GM19438 (cell line): ENCODE measurements around the gene RHOBTB3.
"Not testable (repeated sequence)": the region's sequence is repeated elsewhere in the genome, so short reads cannot be mapped to it uniquely, and the experiment has no call there.

ENCODE experiments used
- ATAC-seq: cut with Tn5 transposase; IDR thresholded peaks from one replicate; pipeline ENCODE4 v1.9.1; 2021; ENCODE audit warnings: low read depth; ENCODE audit not compliant: unreplicated experiment

The RHOBTB3 gene

DNA sequence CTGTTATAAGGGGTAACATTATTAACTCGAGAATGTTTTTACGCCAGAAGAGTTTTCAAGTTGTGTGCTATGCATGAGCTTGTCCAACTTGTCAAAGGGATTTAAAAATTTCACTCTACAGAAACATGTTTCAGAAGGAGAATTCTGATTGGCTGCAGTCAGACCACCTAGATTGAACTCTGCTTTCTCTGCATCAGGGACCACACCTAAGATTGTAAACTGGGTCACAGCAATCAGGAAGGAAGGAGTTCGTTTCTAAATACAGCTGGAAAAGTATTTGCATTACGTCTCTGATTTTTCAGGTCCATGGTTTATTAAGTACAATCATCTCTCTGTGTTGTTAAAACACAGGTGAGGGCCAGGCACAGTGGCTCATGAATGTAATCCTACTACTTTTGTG lies 85.6 kb downstream of the RHOBTB3 start:
- ATAC-seq: no peak

DNA sequence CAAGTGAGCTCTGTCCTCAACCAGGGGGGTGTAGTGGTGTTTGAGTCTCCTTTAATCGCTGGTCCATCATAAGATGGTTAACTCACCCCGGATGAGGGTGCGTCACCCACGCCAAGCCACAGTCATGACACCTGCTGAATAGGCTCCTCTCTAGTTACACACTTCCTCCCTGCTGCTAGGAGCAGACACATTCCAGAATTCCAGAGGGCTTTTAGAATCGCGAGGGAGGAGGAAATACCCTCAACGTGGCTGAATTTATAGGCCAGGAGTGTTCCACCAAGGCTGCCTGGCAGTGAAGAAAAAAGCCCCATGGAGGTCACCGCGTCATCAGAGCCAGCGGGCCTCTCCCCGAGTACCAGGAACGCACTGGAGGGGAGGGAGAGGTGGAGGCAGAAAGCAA lies 86.3 kb downstream of the RHOBTB3 start:
- no peak for ATAC-seq

- ATAC-seq: no peak
These were observed 87.3 kb downstream of the RHOBTB3 start for GRCh38 chr5:95818181-95819147.

GRCh38 chr5:95821110-95822021 lies 90.2 kb downstream of the RHOBTB3 start:
- no peak for ATAC-seq

GRCh38 chr5:95822043-95822541 lies 91.0 kb downstream of the RHOBTB3 start:
- ATAC-seq: peak; percentile 46

DNA sequence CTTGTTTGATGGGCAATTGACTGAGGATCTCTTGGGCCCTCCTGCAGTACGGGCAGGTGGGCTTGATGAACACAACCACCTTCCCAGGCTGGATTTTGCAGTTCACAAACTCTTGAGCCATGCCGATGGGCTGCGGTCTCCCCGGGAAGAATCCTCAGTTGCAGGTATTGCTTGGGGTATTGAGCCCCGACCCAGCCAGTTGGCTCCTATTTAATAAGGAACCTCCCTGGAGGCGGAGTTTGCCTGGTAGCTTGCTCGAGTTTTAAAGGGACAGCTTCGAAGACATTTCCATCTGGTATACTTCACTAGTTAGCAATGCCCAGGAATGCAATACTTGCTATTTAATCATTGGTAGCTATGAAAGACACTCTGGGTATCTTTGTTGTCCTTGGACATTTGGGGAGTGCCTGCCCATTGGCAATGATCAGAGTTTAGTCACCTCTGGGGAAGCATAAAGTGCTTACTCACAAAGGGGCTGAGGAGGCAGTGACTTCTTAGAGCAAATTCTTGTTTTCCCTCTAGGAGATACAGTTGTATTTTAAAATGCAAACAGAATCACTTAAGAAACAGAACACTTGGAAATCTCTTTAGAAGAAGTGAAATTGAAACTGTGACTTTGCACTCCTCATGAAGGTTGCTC lies 91.5 kb downstream of the RHOBTB3 start, which contains the start of gene GLRX:
Gene GLRX (minus strand): TSS at position 185 of the 640 bp plus-strand sequence. CDS start 64 bp downstream, at position 121.
- peak; percentile 36 for ATAC-seq

GRCh38 chr5:95823218-95823737 lies 92.1 kb downstream of the RHOBTB3 start:
- ATAC-seq: no peak

DNA sequence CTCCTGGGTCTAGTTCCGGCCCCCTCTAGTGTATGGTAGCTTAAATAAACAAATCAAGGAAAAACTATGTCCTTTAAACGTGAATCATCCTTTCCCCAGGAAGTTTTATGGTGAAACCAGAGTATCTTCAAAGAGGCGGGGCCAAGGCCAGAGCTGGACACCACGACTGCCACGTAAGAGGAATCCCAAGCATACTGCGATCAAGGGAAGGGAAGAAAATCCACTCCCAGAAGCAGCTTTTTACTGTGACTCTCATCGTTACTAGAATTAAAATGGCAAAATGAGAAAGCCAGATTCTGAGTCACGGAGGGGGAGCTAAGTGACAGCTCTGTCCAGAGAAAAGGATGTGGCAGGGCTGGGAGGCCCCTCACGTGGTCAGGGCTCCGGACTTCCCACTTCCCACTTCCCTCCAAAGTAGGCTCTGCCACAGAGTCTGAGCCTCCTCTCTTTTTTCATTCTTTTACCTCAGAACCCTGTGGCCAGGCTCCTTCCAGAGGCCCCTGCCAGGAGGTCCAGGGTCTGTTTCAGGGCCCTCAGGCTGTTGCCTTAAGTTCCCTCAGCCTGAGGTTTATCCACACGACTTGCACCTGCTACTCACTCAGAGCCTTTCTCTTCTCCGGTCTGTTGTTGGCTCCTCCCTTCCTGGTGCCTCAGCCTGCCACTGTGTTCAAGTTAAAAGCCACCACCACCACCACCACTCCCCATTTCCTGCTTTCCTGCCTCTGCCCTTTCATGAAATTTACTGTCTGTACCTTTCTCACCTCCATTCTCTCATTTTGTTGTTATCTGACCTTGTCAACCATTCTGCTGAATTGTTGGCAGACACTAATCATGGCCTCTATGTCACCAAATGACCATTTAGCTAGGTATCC lies 92.8 kb downstream of the RHOBTB3 start:
- ATAC-seq: peak; percentile 52

DNA sequence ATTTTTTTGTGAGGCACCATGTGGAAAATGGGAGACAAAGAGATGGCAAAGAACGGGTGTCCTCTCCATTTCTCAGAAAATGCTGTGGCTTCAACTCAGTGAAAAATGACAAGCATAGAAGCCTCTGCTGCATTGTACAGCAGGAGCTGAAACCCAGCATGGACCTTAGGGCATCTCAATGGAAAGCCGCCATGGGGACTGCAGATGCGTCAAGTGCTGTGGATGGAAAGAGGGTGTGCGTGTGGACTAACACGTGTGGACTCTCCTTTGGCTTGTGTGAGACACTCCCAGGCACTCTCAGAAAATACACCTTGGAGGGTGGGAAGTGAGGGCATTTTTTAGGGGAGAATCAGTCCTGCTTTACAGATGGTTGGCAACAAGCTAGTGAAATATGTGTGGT lies 93.6 kb downstream of the RHOBTB3 start:
- ATAC-seq: no peak

DNA sequence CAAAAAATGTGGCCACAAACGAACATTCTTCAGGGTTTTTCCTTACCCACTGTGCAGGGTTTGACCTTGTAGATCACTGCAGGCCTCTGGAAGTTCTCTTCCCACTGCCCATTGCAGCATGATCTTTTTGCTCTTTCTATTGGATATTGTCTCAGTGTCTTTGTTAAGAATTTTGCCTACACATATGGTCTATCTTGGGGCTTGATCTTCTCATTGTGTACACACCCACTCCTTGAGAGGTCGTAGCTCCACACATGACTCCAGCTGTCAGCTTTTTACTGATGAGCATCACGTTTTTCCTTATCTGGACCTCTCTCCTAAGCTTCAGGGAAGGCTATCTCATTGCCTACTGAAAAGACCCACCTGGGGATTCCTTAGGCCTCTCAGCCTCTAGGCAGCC lies 94.4 kb downstream of the RHOBTB3 start:
- no peak for ATAC-seq

GRCh38 chr5:95826949-95827891 lies 96.1 kb downstream of the RHOBTB3 start:
- no peak for ATAC-seq

- ATAC-seq: no peak
These were observed 96.7 kb downstream of the RHOBTB3 start for GRCh38 chr5:95827892-95828246.

- ATAC-seq: no peak
These were observed 99.1 kb downstream of the RHOBTB3 start for GRCh38 chr5:95830226-95830625.

DNA sequence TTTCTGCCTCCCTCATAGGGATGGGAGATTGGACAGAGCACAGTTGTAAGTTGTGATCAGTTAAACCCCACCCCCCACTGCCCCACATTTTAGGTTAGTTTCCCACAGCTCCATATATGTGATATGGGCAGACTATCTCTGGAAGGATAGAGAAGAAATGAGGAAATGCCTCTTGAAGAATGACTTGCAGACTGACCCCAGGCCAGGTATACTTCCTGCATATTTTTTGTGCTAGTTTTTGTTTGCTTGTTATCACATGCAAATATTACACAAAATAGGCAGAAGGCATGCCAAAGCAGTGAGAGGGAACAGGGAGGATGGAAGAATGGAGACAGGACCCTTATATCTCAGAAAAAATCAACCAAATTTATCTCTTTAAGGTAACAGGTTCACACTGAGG lies 101.5 kb downstream of the RHOBTB3 start:
- ATAC-seq: no peak

- no peak for ATAC-seq
These were observed 104.7 kb downstream of the RHOBTB3 start for GRCh38 chr5:95835682-95836385.

DNA sequence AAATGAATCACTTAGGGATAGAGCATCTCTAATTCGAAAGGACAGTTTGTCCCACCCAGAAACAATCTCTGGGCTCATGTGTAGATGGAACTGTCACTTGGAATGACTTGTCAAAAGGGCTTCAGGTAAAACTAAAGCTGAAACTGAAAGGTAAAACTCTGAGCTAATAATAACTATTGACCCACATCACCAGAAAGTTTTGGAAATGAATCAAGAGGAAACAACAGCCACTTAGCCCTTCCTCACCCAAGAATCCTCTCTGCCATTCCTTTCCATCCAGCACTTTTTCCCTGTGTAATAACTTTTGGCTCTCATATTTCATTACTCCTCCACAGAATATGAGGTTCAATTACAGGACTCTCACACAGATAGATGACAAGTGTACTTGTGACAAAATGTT lies 105.4 kb downstream of the RHOBTB3 start:
- ATAC-seq: no peak

DNA sequence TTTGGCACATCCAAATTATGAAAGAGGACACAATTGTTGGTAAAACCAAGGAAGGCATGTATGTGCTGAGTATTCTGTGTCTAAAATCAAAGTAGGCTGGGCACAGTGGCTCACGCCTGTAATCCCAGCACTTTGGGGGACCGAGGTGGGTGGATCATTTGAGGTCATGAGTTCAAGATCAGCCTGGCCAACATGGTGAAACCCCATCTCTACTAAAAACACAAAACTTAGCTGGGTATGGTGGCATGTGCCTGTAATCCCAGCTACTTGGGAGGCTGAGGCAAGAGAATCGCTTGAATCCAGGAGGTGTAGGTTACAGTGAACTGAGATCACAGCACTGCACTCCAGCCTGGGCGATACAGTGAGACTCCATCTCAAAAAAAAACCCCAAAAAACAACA lies 105.8 kb downstream of the RHOBTB3 start:
- ATAC-seq: not testable (repeated sequence)

GRCh38 chr5:95837492-95837891 lies 106.4 kb downstream of the RHOBTB3 start:
- ATAC-seq: no peak
